Left colon (tissue), 2 donors: Measurements from ENCODE around the gene OTOF. TPM values are rescaled to one million over a fixed set of nuclear protein-coding genes. Genes with fewer than 3 reads are reported as not detected.

Experiments
- ATAC-seq: fragments of 200-7000 bp; cut with Tn5 transposase; one replicate; pipeline ENCODE4 v1.9.1; 2020; ENCODE audit warnings: mild to moderate bottlenecking, moderate library complexity
- DNase-seq, 2 donors: peaks; one replicate each; pipeline ENCODE4 v3.0.0-alpha.2; 2020
- intact Hi-C, 2 donors: fragments of 100-400 bp; cut with DNase I in 1 of 2; cut with micrococcal nuclease in 1 of 2; formaldehyde crosslinking; loops; one replicate each; pipeline versions ENCODE4 v1.11.2 to v1.14.0; 2022; cut with DNase I, micrococcal nuclease
- total RNA-seq, 2 donors: library from RNA; stranded (reverse); fragmentation: NEBNext Ultra II Directional; extraction: Animal tissue kit (Norgen Biotek cat#: 25700); gene quantifications; one replicate each; pipeline ENCODE4 v1.2.1, GENCODE V29; 2021
- donor health status: DM: no; HTN: no; CAD: no.
- donor health status: DM: yes; HTN: yes; CAD: no.

OTOF gene
- total RNA-seq, 2 donors from 2014 or later, result not detected

DNA sequence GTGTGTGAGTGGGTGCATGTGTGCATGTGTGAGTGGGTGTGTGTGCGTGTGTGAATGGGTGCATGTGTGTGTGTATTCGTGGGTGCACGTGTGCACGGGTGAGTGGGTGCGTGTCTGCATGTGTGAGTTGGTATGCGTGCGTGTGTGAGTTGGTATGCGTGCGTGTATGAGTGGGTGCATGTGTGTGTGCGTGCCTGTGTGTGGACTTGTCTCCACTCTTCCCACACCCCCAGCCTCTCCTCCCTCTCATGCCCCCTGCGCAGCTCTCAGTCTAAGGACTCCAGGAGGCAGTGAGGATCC lies 5.1 kb upstream of the OTOF start:
- ATAC-seq, result no peak
- DNase-seq, result no peak
- intact Hi-C loops, result no loop called here

DNA sequence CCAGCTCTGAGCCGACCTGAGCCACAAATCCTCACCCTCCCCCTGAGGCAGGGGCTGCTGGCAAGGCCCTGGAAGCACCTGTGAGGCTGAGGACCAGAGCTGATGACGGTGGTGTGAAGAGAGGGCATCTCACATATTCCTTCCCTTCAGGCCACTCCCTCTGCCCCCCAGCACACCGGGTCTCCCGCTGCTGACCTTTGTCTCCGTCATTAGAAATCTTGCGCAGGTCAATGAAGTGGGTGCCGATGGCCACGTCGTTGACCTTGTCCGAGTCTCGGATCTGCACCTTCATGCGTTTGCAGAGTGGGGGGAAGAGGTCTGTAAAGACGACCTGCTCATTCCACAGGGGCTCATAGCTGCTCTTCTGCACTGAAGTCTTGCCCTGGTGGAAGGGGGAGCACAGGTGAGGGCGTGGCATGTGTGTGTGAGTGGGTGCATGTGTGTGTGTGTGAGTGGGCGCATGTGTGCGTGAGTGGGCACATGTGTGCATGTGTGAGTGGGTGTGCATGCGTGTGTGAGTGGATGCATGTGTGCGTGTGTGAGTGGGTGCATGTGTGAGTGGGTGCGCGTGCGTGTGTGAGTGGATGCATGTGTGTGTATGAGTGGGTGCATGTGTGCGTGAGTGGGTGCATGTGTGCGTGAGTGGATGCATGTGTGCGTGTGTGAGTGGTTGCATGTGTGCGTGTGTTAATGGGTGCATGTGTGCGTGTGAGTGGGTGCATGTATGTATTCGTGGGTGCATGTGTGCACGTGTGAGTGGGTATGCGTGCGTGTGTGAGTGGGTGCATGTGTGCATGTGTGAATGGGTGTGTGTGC lies 4.5 kb upstream of the OTOF start:
- intact Hi-C loops, result no loop called here
- DNase-seq (no peak), ATAC-seq (no peak)

DNA sequence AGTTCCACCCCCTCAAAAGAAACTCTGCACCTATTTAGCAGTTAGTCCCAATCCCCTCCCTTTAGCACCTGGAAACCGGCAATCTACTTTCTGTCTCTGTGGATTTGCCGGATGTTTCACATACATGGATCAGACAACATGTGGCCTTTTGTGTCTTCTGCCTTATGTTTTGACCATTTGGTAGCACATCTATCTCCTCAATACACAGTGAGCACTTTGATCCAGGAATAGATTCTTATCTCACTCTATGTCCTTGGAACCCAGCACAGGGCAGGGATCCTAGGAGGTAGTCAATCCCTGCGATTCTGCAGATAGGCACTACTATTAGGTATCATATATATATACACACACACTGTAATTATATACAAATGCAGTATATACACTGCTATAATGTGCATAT lies 3.8 kb upstream of the OTOF start:
- no peak for DNase-seq
- ATAC-seq, result no peak
- intact Hi-C loops, result no loop called here

DNA sequence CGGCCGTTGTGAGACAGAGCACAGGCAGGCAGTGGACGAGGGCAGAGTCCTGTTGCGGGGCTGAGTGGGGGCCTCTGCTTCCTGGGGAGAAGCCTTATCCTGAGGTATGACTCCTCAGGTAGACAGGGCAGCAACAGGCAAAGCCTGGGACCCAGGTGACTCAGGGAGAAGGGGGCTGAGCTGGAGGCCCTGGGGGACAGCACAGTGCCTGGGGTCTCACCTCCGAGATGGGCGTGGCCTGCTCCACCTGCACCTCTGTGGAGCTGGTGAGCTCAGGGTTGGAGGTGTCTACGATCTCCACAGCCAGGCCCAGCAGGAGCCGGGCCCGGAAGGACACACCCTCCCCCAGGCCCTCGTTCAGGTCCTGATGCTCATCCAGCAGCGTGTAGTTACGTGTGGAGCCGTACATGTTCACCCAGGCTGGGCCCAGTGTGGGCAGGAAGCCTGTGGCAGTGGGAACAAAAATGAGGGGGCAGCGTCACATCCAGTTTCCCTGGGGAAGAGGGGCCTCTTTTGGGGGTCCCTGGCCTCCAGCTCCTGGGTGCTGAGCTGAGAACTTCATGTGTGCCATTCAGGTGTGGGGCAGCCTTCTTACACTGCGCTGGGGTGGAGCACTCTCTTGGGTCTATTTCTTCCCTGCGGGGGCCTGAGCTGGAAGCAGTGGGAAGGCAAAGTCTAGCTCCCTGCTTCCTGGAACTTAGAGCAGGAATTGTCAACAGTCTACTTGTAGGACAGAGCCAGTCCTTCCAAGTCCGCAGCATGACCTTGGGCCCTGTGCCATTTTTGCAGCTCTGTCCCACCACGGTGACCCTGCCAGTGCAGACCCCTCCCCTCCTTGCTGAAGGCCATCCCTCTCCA lies 2.9 kb upstream of the OTOF start:
- intact Hi-C loops, result no loop called here
- ATAC-seq, result no peak
- DNase-seq, result no peak

DNA sequence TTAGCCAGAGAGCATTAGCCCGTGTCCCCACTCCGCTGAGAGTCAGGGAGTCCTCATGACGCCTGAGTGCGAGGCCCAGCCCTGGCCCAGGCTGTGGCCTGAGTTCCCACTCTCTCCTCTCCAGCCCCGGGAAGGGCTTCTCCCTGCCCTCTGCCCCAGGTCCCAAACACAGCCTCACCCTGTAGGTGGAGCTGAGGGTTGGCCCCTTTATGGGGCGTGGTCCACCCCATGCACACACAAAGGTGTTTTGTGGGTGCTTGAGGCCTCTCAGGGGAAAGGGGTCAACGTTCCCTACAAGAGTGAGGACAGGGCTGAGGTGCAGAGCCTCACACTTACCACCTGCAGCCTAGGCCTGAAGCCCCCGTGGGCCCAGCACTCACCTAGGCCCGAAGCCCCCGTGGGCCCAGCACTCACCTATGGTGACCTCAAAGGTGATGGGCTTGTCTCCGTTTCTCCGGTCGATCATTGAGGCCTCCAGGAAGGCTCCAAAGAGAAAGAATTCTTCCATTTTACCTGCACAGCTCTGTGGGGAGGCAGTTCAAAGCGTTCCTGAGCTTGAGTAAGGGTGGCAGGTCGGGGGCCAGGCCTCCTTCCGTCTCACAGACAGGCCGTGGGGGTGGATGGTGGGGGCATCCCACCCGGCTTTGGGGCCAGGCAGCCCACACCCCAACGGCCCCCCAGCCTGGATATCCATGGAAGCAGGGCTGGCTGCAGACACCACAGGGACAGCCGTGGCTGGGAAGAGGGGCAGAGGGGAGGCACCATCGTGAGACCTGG lies 2.1 kb upstream of the OTOF start:
- no peak for DNase-seq
- intact Hi-C loops, result no loop called here
- ATAC-seq, result no peak

- ATAC-seq, result no peak
- intact Hi-C loops, result no loop called here
- no peak for DNase-seq
Measured at GRCh38 chr2:26479131-26479788, 1.3 kb upstream of the OTOF start.

DNA sequence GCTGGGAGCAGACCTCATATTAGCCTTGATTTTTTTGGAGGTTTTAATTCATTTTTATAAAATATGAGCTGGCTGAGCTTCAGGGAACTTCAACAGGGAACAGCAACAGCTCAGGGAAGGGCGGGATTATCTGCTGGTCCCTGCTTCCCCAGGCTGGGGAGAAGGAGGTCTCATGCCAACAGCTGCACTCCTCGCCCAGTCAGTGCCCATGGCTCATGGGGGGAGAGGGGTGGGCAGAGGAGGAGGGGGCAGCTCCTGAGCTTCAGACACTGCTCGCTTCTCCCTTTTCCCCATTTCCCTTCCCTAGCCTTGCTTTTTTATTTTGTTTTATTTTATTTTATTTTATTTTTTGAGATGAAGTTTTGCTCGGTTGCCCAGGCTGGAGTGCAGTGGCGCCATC lies 442 bp upstream of the OTOF start:
- no peak for ATAC-seq
- DNase-seq, result no peak
- intact Hi-C loops, result no loop called here

DNA sequence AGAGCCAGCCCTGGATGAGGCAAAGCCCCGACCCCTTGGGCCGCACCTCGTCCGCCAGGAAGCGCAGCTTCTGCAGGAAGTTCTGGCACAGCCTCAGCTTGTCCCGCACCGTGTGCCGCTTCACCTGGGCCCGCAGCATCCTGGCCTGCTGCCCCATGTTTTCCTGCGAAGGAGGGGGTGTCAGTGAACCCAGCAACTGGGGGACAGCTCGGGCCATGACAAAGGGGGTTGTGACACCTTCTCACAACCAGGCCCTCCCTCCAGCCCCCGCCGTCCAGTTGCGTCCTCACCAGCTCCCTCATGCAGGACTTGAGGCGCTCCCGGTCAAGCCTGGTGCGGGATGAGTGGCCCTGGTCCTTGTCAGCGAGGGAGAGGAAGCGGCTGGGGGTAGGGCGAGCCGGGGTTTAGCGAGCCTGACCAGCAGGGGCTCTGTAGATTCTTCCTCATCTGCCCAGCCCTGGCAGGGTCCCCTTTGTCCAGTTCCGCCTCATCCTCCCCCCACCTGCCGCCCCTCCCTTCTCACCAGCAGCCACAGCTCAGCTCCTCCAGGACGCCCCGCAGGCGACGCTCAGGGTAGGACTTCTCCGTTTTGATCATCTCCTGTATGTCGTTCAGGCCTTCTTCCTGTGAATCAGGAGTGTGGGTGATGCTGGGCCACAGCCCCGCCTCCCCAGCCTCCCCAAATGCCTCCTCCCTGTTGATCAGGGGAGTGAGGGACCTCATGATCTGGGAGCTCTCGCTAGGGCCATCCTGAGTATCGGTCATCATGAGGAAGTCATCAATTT lies 606 bp downstream of the OTOF start:
- intact Hi-C loops, result no loop called here
- ATAC-seq, result no peak
- DNase-seq, result no peak

GRCh38 chr2:26475832-26476501 lies 2.0 kb downstream of the OTOF start:
- ATAC-seq (no peak), DNase-seq (no peak)
- intact Hi-C loops, result no loop called here

GRCh38 chr2:26475037-26475436 lies 2.9 kb downstream of the OTOF start:
- intact Hi-C loops, result no loop called here
- no peak for DNase-seq

GRCh38 chr2:26474261-26474785 lies 3.6 kb downstream of the OTOF start:
- no peak for ATAC-seq
- no peak for DNase-seq
- intact Hi-C loops, result no loop called here

More at GRCh38 chr2:26475037-26475436, 2.9 kb downstream of the OTOF start:
- no peak for ATAC-seq

DNA sequence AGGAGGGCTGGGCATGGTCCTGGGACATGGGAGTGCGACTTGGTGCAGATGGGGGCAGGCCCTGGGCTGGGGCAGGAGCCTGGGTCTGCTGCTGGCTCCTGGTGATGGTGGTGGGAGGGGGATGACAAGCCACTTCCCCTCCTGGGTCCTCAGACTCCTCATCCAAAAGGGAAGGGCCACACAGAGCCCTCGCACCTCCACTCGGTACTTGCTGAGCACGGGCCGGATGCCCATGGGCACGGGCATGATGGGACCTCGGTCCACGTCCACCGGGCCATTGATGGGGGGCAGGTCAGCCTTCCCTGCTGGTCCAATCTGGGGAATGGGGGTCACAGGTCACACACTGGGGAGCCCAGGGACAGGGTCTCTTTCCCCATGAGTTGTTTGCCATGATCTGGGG lies 4.1 kb downstream of the OTOF start:
- ATAC-seq (no peak), DNase-seq (no peak)
- intact Hi-C loops, result no loop called here

GRCh38 chr2:26472821-26473655 lies 4.9 kb downstream of the OTOF start:
- intact Hi-C loops, result no loop called here
- DNase-seq (no peak), ATAC-seq (no peak)

DNA sequence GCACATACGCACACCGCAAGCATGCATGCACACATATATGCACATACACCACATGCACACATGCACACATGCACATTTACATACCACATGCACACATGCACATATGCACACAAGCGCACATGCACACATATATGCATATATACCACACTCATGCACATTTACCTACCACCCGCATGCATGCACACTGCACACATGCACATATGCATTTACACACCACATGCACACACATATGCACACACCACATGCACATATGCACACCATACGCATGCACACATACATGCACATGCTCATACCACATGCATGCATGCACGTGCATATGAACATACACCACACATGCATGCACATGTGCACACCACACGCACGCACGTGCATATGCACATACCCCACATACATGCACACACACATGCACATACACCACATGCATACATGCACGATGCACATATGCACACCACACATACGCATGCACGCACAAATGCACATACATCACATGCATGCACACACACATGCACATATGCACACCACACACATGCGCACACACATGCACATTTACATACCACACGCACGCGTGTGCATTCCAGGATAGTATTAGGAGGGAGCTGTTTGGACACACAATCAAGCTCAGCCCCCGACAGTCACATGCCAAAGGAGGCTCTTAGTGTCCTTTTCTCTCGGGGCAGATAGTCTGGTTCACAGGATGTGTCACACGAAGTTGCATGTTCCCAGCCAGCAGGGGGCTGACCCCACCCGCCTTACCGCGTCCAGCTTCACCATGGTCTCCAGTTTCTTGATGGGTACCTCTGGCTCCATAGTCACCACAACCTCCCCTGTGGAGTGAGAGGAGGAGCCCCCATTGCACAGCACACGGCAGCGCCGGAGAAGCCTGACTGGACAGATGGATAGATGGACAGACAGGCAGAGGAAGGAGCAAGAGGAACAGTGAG lies 5.9 kb downstream of the OTOF start:
- no peak for DNase-seq
- ATAC-seq, result no peak
- intact Hi-C loops, result no loop called here

- ATAC-seq (no peak), DNase-seq (no peak)
Measured at GRCh38 chr2:26471289-26471688, 6.6 kb downstream of the OTOF start.

More at GRCh38 chr2:26471289-26471688, 6.6 kb downstream of the OTOF start:
- intact Hi-C loops, result no loop called here
